SK-N-MC (cell line): ENCODE measurements around the gene HLA-A.

Experiments used
- DNase-seq: peaks from one replicate; pipeline ENCODE4 v3.0.0-alpha.2; 2011; ENCODE audit warnings: low read depth, low spot score
- H3K27ac ChIP-seq: fragments of 200-600 bp; sonication (generic); 2 replicates; pipeline ENCODE4 v1.5.1; 2016; ENCODE audit warnings: mixed run types
- H3K36me3 ChIP-seq: fragments of 200-600 bp; sonication (generic); 2 replicates; pipeline ENCODE4 v1.6.1; 2017; ENCODE audit warnings: antibody characterized with exemption, low read length, mixed read lengths; ENCODE audit not compliant: insufficient read depth
- H3K4me3 ChIP-seq: fragments of 200-600 bp; sonication (generic); 2 replicates; pipeline ENCODE4 v1.5.1; 2016
- H3K9ac ChIP-seq: fragments of 200-600 bp; sonication (generic); 2 replicates; pipeline ENCODE4 v1.8.0; 2017; ENCODE audit warnings: mixed run types, mixed read lengths; ENCODE audit not compliant: insufficient read length
- H3K9me3 ChIP-seq: fragments of 200-600 bp; sonication (generic); 2 replicates; pipeline ENCODE4 v1.6.1; 2017; ENCODE audit warnings: low read depth, mild to moderate bottlenecking, antibody characterized with exemption, low read length, moderate library complexity, mixed read lengths
- EZH2 ChIP-seq: fragments of 200-600 bp; sonication (generic); IDR thresholded peaks from one replicate; pipeline ENCODE4 v1.6.1; 2017; ENCODE audit warnings: antibody characterized with exemption
- FOXP2 ChIP-seq: optimal IDR thresholded peaks from 2 replicates; pipeline ENCODE3; 2011; ENCODE audit warnings: mild to moderate bottlenecking, moderate library complexity; ENCODE audit not compliant: insufficient read depth; ENCODE audit errors: extremely low read length, control extremely low read depth
- POLR2AphosphoS5 ChIP-seq: IDR thresholded peaks from 2 replicates; pipeline ENCODE4 v1.6.1; 2012; ENCODE audit warnings: mild to moderate bottlenecking, low read depth, low read length, borderline replicate concordance

HLA-A gene

DNA sequence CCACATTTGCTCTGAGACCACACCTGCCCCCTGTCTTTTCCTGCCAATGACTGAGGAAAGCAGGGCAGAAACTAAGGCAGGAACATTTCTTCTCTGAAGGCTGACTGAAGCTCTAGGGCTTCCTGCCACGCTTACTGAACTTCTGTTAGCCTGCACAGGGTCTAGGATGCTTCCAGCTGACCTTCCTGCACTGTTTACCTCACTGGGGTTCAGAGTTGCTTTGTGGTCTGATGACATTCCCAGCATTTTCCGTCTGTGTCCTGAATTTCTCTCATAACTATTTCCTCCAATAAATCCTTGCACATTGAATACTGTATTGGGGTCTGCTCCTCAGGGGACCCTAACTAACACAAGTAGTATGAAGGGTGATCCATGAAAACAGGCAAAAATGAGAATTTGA lies 29.5 kb upstream of the HLA-A start:
- Histone ChIP-seq H3K9me3 (no peaks in the 10 kb centered on the region), H3K27ac (no peak overlapping the region), H3K36me3 (no peaks in the 10 kb centered on the region), H3K4me3 (no peak overlapping the region), H3K9ac (no peak overlapping the region)
- TF ChIP-seq POLR2AphosphoS5 (no peak), FOXP2 (no peak), EZH2 (no peak)
- no peak for DNase-seq

DNA sequence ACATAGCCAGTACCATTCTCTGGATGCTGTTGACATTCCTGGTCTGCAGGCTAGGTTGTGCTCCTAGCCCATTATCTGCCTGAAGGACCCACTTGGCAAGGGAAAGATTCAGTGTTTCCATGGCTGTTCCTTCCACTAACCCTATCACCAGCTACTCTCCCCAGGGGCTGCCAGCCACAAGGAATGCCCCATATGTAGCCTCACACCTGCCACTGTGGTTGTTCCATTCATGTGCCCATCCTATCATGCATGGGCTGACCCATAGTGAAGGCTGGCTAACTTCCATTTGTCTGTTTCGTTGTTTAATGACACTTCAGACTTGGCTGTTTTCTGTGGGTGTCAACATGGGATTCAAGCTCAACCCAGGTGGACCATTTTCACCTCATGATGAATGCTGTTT lies 25.6 kb upstream of the HLA-A start:
- Histone ChIP-seq H3K9ac (no peak overlapping the region), H3K9me3 (no peaks in the 10 kb centered on the region), H3K4me3 (no peak overlapping the region), H3K36me3 (no peaks in the 10 kb centered on the region), H3K27ac (no peak overlapping the region)
- TF ChIP-seq FOXP2: no peak
- TF ChIP-seq POLR2AphosphoS5: no peak
- no peak for TF ChIP-seq EZH2
- DNase-seq: no peak

DNA sequence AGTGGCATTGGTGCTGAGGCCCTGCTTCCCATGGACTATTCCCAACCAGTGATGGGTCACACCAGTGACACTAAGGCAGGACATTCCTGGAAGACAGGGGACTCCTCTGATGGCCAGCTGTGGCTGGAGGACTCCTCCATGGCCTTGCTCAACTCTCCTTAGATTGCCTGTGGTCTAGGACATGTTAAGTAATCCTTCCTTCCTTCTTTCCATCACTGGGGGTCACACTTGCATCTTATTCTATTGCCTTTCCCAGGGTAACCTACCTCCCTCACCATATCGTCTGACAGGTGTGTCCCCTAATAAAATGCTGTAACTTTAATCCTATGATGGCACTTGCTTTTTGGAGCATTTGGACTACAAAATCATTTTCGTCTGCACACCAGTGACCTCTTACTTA lies 24.5 kb upstream of the HLA-A start:
- Histone ChIP-seq H3K36me3 (no peaks in the 10 kb centered on the region), H3K4me3 (no peak overlapping the region), H3K27ac (no peak overlapping the region), H3K9me3 (no peaks in the 10 kb centered on the region), H3K9ac (no peak overlapping the region)
- DNase-seq: no peak
- TF ChIP-seq FOXP2 (no peak), EZH2 (no peak), POLR2AphosphoS5 (no peak)

DNA sequence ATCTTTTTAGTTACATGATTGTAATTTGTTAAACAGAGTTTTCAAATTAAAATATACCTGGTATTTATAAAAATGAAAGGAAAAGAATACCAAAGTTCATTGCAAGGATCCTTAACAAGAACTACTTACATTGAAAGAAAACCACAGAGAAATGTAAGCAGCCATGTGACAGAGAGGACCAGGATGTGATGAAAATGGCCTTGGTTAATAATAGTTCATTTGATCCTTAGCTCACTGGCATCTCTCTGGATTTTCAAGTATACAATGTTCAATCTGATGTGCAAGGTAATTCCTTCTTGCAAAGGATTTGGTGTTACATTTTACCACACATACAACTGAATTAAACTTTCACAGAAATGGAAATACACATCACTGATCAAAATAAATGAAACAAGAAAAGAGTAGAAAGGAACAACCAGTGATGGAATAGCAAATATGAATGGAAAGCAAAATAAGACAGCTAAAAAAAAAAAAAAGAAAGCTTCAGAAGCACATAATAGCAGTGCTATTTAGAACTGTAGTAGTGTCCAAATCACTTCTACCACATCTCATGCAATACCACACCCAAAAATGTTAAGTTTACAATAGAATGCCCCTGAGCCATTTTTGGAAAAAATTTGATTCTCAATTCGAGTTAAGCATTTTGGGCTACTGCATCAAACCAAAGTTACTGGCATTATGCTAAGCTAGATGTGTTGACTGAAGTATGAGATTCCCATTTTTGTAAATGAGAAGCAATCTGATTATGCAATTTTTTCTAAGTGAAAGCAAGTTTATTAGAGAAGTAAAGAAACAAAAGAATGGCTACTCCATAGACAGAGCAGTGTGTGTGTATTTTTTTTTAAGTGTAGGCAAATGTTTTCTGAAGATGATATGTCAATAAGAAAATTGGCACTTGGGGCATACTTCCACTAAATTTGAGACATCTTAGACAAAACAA lies 22.6 kb upstream of the HLA-A start:
- no peak for DNase-seq
- H3K36me3 ChIP-seq: no peaks in the 10 kb centered on the region

DNA sequence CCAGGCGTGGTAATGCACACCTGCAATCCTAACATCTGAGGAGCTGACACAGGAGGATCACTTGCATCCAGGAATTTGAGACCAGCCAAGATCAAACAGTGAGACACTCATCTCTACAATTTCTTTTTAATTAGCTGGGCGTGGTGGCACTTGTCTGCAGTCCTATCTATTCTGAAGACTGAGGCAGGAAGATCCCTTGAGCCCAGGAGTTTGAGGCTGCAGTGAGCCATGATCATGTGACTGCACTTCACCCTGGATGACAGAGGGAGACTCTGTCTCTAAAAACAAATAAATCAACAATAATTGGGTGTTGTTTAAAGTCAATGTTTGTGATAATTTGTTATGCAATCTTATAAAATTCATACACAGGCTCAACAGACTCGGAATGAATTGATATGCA lies 18.0 kb upstream of the HLA-A start:
- H3K9ac ChIP-seq: no peak overlapping the region
- H3K4me3 ChIP-seq: no peak overlapping the region
- H3K36me3 ChIP-seq: no peaks in the 10 kb centered on the region
- no peaks in the 10 kb centered on the region for H3K9me3 ChIP-seq
- TF ChIP-seq POLR2AphosphoS5 (no peak), FOXP2 (no peak), EZH2 (no peak)
- DNase-seq: no peak
- no peak overlapping the region for H3K27ac ChIP-seq

More for the DNA sequence above, 22.6 kb upstream of the HLA-A start:
- Histone ChIP-seq H3K9me3 (no peaks in the 10 kb centered on the region), H3K9ac (no peak overlapping the region), H3K27ac (no peak overlapping the region), H3K4me3 (no peak overlapping the region)
- no peak for TF ChIP-seq EZH2
- no peak for TF ChIP-seq POLR2AphosphoS5
- TF ChIP-seq FOXP2: no peak

DNA sequence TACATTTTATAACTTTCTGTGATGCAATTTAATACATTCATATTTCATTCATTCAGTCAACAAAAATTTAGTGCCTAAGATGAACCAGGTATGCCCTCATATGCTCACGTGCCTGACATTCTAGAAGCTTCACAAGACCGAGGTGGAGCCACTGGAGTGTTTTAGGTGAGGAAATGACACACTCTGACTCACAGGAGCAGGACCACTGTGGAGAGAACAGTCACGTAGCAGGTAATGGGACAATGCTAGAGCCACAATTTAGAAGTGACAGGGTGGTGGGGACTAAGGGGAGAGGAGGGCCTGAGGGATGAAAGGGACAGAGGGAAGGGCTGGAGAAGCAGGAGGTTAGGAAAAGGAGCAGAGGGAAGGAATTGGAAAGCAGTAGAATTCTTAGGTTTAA lies 17.6 kb upstream of the HLA-A start:
- no peaks in the 10 kb centered on the region for H3K9me3 ChIP-seq
- no peak overlapping the region for H3K27ac ChIP-seq
- no peak overlapping the region for H3K9ac ChIP-seq
- no peak overlapping the region for H3K4me3 ChIP-seq
- TF ChIP-seq POLR2AphosphoS5: no peak
- no peak for TF ChIP-seq FOXP2
- no peak for TF ChIP-seq EZH2
- DNase-seq: no peak
- H3K36me3 ChIP-seq: no peaks in the 10 kb centered on the region

DNA sequence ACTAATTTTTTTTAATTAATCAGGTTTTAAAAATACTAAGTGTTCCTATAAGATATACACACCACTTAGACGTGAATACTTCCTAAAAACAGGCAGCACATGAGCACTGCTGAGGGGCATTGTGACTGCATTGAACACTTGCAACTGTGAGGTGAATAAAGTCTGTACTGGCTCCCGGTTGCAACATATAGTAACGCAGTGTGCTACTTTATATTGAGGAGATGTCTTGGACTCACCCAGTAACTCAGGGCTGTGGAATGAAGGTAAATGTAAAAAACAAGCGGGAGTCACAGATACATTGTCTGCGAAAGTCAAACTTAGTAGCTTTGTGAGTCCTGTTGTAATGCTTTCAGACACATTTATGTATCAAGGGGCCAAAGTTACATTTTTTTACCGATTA lies 17.0 kb upstream of the HLA-A start:
- no peak overlapping the region for H3K4me3 ChIP-seq
- no peaks in the 10 kb centered on the region for H3K36me3 ChIP-seq
- no peak overlapping the region for H3K27ac ChIP-seq
- no peak for DNase-seq
- no peak overlapping the region for H3K9ac ChIP-seq
- no peaks in the 10 kb centered on the region for H3K9me3 ChIP-seq
- TF ChIP-seq FOXP2: no peak
- TF ChIP-seq EZH2: no peak
- no peak for TF ChIP-seq POLR2AphosphoS5

DNA sequence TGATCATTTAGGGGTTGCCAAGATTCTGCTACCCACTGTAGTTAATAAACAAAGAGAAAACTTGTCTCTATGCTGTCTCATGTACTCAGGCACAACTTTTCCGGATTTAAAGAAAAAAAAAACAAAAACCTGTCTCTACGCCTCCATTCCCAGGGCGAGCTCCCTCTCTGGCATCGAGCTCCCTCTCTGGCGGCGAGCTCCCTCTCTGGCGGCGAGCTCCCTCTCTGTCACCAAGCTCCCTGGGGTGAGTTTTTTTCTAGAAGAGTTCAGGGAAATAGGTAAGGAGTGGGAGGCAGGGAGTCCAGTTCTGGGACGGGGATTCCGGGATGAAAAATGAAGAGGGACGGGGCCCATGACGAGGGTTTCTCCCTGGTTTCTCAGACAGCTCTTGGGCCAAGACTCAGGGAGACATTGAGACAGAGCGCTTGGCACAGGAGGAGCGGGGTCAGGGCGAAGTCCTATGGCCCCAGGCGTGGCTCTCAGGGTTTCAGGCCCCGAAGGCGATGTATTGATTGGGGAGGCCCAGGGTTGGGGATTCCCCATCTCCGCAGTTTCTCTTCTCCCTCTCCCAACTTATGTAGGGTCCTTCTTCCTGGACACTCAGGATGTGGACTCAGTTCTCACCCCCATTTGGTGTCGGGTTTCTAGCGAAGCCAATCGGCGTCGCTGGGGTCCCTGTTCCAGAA lies 16.5 kb upstream of the HLA-A start:
- TF ChIP-seq POLR2AphosphoS5 (no peak), EZH2 (no peak), FOXP2 (no peak)
- no peaks in the 10 kb centered on the region for H3K36me3 ChIP-seq
- DNase-seq: no peak
- H3K9ac ChIP-seq: no peak overlapping the region
- no peak overlapping the region for H3K4me3 ChIP-seq
- H3K9me3 ChIP-seq: no peaks in the 10 kb centered on the region
- no peak overlapping the region for H3K27ac ChIP-seq
